K562 (cell line): ENCODE data around the gene ISYNA1. TPM values are rescaled to one million over a fixed set of nuclear protein-coding genes. Genes with fewer than 3 reads are reported as not detected.

Experiments used
- CCNT2 ChIP-seq: IDR thresholded peaks from 2 replicates; pipeline ENCODE4 v1.6.1; 2011; ENCODE audit warnings: borderline replicate concordance, low read depth, mild to moderate bottlenecking, moderate library complexity, mixed read lengths, low read length; ENCODE audit not compliant: insufficient read length; ENCODE audit errors: extremely low read depth
- CHD1 ChIP-seq: fragments of 200-600 bp; sonication (generic); IDR thresholded peaks from one replicate; pipeline ENCODE4 v1.6.1; 2012; ENCODE audit warnings: mild to moderate bottlenecking, moderate library complexity, low read length, inconsistent platforms
- TCF7 ChIP-seq: sonication (generic); IDR thresholded peaks from 2 replicates; pipeline ENCODE4 v1.6.1; 2016; ENCODE audit warnings: antibody characterized with exemption, borderline replicate concordance
- polyA plus RNA-seq, 8 experiments: library from polyadenylated mRNA; depleted of rRNA in 4 of 8; stranded (reverse) in 5 of 8; unstranded in 3 of 8; fragments of >200 nt; fragmentation: Nextera tagmentation in 2 of 8; fragmentation: Illumina TruSeq in 1 of 8; extraction: Ambion mirVana in 2 of 8; extraction: Trizol in 1 of 8; gene quantifications; 2 replicates each; pipeline versions ENCODE4 v1.2.1 to v1.2.3, GENCODE V29; 2011 to 2014; ENCODE audit warnings: inconsistent platforms in 1 of 8, missing spikeins in 1 of 8
- total RNA-seq, 7 experiments: library from RNA; depleted of rRNA in 6 of 7; stranded (reverse); fragments of >200 nt in 6 of 7; fragmentation: Illumina TruSeq in 2 of 7; extraction: Trizol in 2 of 7; gene quantifications; 2 replicates each; pipeline versions ENCODE4 v1.2.1 to v1.2.3, GENCODE V29; 2011 to 2021; ENCODE audit warnings: low replicate concordance in 1 of 7
- TF ChIP-seq, protein P1 (sequence below): fragments of 250-450 bp; sonication (Bioruptor Pico); IDR thresholded peaks from 2 replicates; pipeline ENCODE4 v1.5.0; 2020; ENCODE audit warnings: mild to moderate bottlenecking, borderline replicate concordance
- TF ChIP-seq, protein P2 (sequence below): fragments of 250-450 bp; sonication (Bioruptor Pico); IDR thresholded peaks from 2 replicates; pipeline ENCODE4 v1.8.0; 2022; ENCODE audit warnings: inconsistent platforms

The ISYNA1 gene
- total and polyA plus RNA-seq, 9 of the 15 experiments (the other 6 are each of a cell fraction or from before 2014, with no cell fraction given), result 21.8 to 460 (median 93.2) TPM

GRCh38 chr19:18438331-18439024 is 545 bp upstream of the ISYNA1 start (continued):
- TF ChIP-seq, protein P1, sequence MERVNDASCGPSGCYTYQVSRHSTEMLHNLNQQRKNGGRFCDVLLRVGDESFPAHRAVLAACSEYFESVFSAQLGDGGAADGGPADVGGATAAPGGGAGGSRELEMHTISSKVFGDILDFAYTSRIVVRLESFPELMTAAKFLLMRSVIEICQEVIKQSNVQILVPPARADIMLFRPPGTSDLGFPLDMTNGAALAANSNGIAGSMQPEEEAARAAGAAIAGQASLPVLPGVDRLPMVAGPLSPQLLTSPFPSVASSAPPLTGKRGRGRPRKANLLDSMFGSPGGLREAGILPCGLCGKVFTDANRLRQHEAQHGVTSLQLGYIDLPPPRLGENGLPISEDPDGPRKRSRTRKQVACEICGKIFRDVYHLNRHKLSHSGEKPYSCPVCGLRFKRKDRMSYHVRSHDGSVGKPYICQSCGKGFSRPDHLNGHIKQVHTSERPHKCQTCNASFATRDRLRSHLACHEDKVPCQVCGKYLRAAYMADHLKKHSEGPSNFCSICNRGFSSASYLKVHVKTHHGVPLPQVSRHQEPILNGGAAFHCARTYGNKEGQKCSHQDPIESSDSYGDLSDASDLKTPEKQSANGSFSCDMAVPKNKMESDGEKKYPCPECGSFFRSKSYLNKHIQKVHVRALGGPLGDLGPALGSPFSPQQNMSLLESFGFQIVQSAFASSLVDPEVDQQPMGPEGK (CRISPR knock-in tag), result 0 out of 2 replicates have a peak, but pooled peaks have one; percentile 61
- TF ChIP-seq, protein P2, sequence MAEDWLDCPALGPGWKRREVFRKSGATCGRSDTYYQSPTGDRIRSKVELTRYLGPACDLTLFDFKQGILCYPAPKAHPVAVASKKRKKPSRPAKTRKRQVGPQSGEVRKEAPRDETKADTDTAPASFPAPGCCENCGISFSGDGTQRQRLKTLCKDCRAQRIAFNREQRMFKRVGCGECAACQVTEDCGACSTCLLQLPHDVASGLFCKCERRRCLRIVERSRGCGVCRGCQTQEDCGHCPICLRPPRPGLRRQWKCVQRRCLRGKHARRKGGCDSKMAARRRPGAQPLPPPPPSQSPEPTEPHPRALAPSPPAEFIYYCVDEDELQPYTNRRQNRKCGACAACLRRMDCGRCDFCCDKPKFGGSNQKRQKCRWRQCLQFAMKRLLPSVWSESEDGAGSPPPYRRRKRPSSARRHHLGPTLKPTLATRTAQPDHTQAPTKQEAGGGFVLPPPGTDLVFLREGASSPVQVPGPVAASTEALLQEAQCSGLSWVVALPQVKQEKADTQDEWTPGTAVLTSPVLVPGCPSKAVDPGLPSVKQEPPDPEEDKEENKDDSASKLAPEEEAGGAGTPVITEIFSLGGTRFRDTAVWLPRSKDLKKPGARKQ, result no peak
- TF ChIP-seq CHD1, result peak; percentile 58
- TF ChIP-seq TCF7, result 0 out of 2 replicates have a peak, but pooled peaks have one; percentile 67
- TF ChIP-seq CCNT2, result peak; percentile 78
